ENCODE results near the gene DCP2. TPM values are rescaled to one million over a fixed set of nuclear protein-coding genes. Genes with fewer than 3 reads are reported as not detected.
A peak's percentile ranks its signal among the peaks of the same experiment; 100 is the strongest.
"Not testable (repeated sequence)": the region's sequence is repeated elsewhere in the genome, so short reads cannot be mapped to it uniquely, and the experiment has no call there.

Gene DCP2
- total and polyA plus RNA-seq, 3 donors from 2014 or later: 19.8 to 36.8 (median 32.4) TPM

DNA sequence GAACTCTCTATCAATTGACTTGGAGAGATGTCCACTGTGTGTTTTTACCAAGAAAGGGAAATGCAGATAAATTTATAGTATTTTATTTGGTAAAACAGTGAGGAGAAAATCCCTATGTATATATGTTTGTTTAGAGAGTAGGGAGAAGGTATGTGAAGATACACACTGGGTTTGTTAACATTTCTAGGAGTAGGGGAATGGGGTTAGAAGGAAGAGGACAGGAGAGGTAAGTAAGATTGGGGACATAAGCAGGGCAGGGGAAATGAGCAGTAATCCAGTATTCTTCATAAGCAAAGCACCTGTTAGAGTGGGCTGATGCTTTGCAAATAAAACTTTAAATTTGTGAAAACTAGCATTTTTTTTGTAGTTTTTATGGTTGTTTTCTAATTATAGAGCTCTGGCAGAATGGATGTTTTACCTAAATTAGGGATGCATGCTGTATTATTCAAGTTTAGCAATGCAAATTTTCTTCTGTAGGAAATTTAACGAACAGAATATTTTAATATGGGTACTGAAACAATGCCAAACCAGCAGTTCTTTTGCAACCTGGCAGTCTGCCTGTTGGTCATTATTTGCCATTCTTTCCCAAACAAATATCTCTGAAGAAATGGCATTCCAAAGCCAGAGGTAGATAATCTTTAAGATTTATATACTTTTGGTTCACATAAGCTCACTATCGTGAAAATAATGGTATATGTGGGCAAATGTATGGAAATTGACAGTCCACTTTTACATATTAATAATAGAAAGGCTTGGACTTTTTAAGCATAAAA lies 19.4 kb upstream of the DCP2 start:
- WGBS, 2 donors: 70% methylated on average over 2 of the region's 2 CpGs
- no peaks in the 10 kb centered on the region for H3K9me3 ChIP-seq
- H3K27me3 ChIP-seq: no peaks in the 10 kb centered on the region
- H3K4me1 ChIP-seq: peaks cover 8% of the 10 kb centered on the region
- TF ChIP-seq, protein P1, sequence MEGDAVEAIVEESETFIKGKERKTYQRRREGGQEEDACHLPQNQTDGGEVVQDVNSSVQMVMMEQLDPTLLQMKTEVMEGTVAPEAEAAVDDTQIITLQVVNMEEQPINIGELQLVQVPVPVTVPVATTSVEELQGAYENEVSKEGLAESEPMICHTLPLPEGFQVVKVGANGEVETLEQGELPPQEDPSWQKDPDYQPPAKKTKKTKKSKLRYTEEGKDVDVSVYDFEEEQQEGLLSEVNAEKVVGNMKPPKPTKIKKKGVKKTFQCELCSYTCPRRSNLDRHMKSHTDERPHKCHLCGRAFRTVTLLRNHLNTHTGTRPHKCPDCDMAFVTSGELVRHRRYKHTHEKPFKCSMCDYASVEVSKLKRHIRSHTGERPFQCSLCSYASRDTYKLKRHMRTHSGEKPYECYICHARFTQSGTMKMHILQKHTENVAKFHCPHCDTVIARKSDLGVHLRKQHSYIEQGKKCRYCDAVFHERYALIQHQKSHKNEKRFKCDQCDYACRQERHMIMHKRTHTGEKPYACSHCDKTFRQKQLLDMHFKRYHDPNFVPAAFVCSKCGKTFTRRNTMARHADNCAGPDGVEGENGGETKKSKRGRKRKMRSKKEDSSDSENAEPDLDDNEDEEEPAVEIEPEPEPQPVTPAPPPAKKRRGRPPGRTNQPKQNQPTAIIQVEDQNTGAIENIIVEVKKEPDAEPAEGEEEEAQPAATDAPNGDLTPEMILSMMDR (IDR thresholded peaks at IDR 0.05): no peak
- TF ChIP-seq POLR2A (IDR thresholded peaks at IDR 0.05): no peak
- H3K27ac ChIP-seq: no peak overlapping the region
- no peaks in the 10 kb centered on the region for H3K36me3 ChIP-seq (ENCODE audit: low read depth, missing control alignments)
- DNase-seq: no peak
- no peak overlapping the region for H3K4me3 ChIP-seq
- intact Hi-C loops (cut with DNase I; ENCODE audit: low total_unique reads): no loop called here

DNA sequence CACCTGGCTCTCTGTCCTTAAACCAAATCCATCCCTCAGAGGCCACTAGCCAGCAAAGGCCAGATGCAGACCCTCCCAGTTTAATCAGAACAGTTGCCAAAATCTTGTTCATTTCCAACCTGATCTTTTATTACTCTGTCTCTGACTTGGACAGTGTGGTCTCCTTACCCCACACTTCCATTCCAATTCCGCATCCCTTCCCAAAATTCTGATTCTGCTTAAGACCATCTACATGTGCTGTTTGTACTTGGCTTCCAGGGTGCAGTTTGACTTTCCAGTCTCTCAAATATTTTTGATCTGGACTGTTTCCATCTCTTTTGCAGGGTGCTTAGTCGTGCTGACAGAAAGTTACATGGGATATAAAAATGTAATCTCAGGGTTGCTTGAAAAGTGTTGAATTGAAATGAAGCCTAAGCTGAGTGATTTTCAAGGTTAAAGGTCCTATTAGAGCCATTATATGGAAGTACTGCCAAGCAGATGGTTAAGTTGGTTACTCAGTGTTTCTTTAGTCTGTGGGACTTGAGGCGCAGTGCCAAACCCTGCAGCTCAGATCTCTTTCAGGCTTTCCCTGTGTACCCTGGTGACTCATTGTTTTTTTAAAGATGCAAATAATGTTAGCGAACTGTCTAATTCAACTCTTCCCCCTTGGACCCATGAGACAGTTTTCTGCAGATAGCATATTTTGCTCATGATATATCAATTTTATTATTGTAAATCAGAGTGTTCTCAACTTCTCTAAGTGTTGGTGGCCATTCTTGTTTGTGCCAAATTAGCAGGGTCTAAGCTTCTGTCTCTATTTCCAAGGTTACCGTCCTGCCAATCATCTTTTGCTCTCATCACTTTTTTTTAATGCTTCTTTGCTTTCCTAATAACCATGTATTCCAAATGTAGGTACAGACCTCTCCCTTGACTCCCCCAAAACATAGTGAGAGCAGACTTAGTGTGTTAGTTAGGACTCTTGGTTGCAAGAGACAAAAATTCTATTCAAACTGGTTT lies 18.2 kb upstream of the DCP2 start:
- WGBS, 2 donors: 31% methylated on average over 5 of the region's 5 CpGs
- no peak overlapping the region for H3K4me3 ChIP-seq
- H3K36me3 ChIP-seq (ENCODE audit: low read depth, missing control alignments): no peaks in the 10 kb centered on the region
- H3K9me3 ChIP-seq: no peaks in the 10 kb centered on the region
- H3K27me3 ChIP-seq: no peaks in the 10 kb centered on the region
- peak overlapping the region in 1 of 2 donors; percentile 37 for H3K27ac ChIP-seq
- intact Hi-C loops (cut with DNase I; ENCODE audit: low total_unique reads): no loop called here
- peaks cover 8% of the 10 kb centered on the region for H3K4me1 ChIP-seq
- TF ChIP-seq POLR2A (IDR thresholded peaks at IDR 0.05): no peak
- TF ChIP-seq, protein P1 (IDR thresholded peaks at IDR 0.05): no peak
- peak; percentile 51 for DNase-seq

DNA sequence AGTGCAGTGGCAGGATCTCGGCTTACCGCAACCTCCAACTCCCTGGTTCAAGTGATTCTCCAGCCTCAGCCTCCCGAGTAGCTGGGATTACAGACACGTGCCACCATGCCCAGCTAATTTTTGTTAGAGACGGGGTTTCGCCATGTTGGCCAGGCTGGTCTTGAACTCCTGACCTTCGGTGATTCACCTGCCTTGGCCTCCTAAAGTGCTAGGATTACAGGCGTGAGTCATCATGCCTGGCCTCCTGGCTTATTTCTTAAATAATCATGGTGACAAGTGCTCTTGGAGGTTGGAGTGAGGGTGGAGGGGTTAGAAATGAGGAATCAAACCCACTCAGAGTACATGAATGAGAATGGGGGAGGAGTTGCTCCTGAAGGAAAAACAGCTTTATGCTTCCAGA lies 16.7 kb upstream of the DCP2 start:
- H3K27me3 ChIP-seq; H3K27ac ChIP-seq; H3K9me3 ChIP-seq; intact Hi-C loops (cut with DNase I; ENCODE audit: low total_unique reads); DNase-seq; H3K36me3 ChIP-seq (ENCODE audit: low read depth, missing control alignments); H3K4me3 ChIP-seq: not testable (repeated sequence)
- 96 to 97% methylated on average over 8 of the region's 8 CpGs for WGBS, 2 donors
- H3K4me1 ChIP-seq: peaks cover 12% of the 10 kb centered on the region

DNA sequence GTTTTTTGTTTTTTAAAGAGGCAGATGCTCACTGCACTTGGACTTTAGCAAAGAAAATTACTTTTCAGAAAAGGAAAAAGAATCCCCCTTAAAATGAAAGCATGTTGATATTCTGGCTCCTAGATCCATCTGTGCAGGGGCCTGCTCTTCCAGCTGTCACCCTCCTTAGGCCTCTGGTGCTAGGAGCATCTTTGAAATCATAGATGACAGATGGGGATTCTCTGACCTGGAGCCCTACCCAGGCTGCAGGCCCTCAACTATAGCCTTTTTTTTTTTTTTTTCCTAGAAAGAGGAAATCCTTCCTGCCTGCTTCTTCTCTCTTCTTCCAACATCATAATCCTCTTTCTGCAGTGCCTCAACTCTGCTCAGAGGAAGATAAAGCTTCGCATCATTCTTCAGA lies 16.3 kb upstream of the DCP2 start:
- intact Hi-C loops (cut with DNase I; ENCODE audit: low total_unique reads): no loop called here
- WGBS, 2 donors: 78 to 79% methylated on average over 1 of the region's 1 CpG
- no peaks in the 10 kb centered on the region for H3K36me3 ChIP-seq (ENCODE audit: low read depth, missing control alignments)
- H3K9me3 ChIP-seq: no peaks in the 10 kb centered on the region
- no peak overlapping the region for H3K4me3 ChIP-seq
- peaks cover 12% of the 10 kb centered on the region for H3K4me1 ChIP-seq
- no peak overlapping the region for H3K27ac ChIP-seq
- DNase-seq: no peak
- TF ChIP-seq, protein P1 (IDR thresholded peaks at IDR 0.05): no peak
- no peak for TF ChIP-seq POLR2A (IDR thresholded peaks at IDR 0.05)
- no peaks in the 10 kb centered on the region for H3K27me3 ChIP-seq

DNA sequence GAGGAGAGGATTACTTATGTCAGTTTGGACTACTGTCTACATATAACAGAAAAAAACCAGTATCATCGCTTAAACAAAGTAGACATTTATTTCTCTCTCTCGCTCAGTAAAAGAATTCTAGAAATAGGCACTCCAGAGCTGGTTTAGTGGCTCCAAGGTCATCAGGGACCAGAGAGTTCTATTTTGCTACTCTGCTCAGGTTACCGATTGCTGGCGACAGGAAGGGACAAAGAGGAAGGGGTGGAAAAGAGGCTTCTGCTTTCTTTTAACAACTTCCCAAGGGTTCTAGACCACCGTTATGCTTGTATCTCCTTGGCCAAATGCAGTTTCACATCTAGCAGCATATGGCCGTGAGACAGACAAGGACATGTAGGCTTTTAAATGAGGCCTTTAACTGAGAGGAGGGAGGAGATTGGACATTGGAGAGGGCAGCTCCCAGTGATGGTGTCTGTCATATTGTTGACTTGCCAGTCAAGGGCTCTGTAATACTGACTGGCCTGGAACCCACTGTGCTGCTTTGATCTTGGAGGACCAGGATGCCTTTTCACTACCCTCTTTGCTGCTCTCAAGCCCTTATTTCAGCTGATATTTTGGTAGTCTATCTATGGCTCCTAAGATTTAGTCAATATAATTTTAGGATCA lies 15.6 kb upstream of the DCP2 start:
- no peaks in the 10 kb centered on the region for H3K9me3 ChIP-seq
- 57 to 83% methylated on average over 6 of the region's 6 CpGs for WGBS, 2 donors
- no peak overlapping the region for H3K4me3 ChIP-seq
- intact Hi-C loops (cut with DNase I; ENCODE audit: low total_unique reads): no loop called here
- no peak overlapping the region for H3K27ac ChIP-seq
- no peaks in the 10 kb centered on the region for H3K36me3 ChIP-seq (ENCODE audit: low read depth, missing control alignments)
- TF ChIP-seq POLR2A (IDR thresholded peaks at IDR 0.05): no peak
- TF ChIP-seq, protein P1 (IDR thresholded peaks at IDR 0.05): no peak
- H3K4me1 ChIP-seq: peaks cover 12% of the 10 kb centered on the region
- DNase-seq: no peak
- no peaks in the 10 kb centered on the region for H3K27me3 ChIP-seq

DNA sequence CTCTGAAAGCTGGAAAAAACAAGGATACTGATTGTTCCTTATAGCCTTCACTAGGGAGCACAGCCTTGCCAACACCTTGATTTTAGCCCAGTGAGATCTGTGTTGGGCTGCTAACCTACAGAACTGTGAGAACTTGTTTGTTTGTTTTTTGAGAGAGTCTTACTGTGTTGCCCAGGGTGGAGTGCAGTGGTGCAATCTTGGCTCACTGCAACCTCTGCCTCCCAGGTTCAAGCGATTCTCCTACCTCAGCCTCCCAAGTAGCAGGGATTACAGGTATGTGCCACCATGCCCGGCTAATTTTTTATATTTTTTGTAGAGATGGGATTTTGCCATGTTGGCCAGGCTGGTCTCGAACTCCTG lies 13.2 kb upstream of the DCP2 start:
- H3K9me3 ChIP-seq; intact Hi-C loops (cut with DNase I; ENCODE audit: low total_unique reads); H3K4me3 ChIP-seq; H3K27me3 ChIP-seq; DNase-seq; H3K36me3 ChIP-seq (ENCODE audit: low read depth, missing control alignments); H3K27ac ChIP-seq: not testable (repeated sequence)
- H3K4me1 ChIP-seq: peaks cover 11% of the 10 kb centered on the region
- WGBS, 2 donors: 89 to 95% methylated on average over 3 of the region's 3 CpGs
